Smooth muscle cell (in vitro differentiated cells): ENCODE results near the gene SPRTN. TPM values are rescaled to one million over a fixed set of nuclear protein-coding genes. Genes with fewer than 3 reads are reported as not detected.

Experiments
- DNase-seq: peaks from one replicate; lab custom pipeline; 2025; ENCODE audit not compliant: unreplicated experiment; lab: John Stamatoyannopoulos, UW
- H2AFZ ChIP-seq: fragments of 200-600 bp; sonication (generic); 2 replicates; pipeline ENCODE4 v1.6.0; 2016; ENCODE audit warnings: antibody characterized with exemption, low read depth, mild to moderate bottlenecking
- H3F3A ChIP-seq: fragments of 200-600 bp; sonication (generic); 2 replicates; pipeline ENCODE4 v1.6.0; 2017; ENCODE audit warnings: antibody characterized with exemption, low read depth
- H3K27ac ChIP-seq: fragments of 200-600 bp; sonication (generic); 2 replicates; pipeline ENCODE4 v1.5.1; 2016; ENCODE audit warnings: low read depth, mild to moderate bottlenecking
- H3K27me3 ChIP-seq: fragments of 200-600 bp; sonication (generic); 2 replicates; pipeline ENCODE4 v1.6.1; 2016; ENCODE audit warnings: low read depth, mild to moderate bottlenecking
- H3K36me3 ChIP-seq: fragments of 200-600 bp; sonication (generic); 2 replicates; pipeline ENCODE4 v1.5.1; 2016; ENCODE audit warnings: low read depth
- H3K4me1 ChIP-seq: fragments of 200-600 bp; sonication (generic); 2 replicates; pipeline ENCODE4 v1.5.1; 2016; ENCODE audit warnings: low read depth
- H3K4me2 ChIP-seq: fragments of 200-600 bp; sonication (generic); 2 replicates; pipeline ENCODE4 v1.6.0; 2016; ENCODE audit warnings: mild to moderate bottlenecking
- H3K4me3 ChIP-seq: fragments of 200-600 bp; sonication (generic); 2 replicates; pipeline ENCODE4 v1.5.1; 2016; ENCODE audit warnings: mild to moderate bottlenecking
- H3K79me2 ChIP-seq: fragments of 200-600 bp; sonication (generic); 2 replicates; pipeline ENCODE4 v1.6.0; 2016; ENCODE audit warnings: low read depth, mild to moderate bottlenecking
- H3K9ac ChIP-seq: fragments of 200-600 bp; sonication (generic); 2 replicates; pipeline ENCODE4 v1.6.0; 2016; ENCODE audit warnings: low read depth
- H3K9me3 ChIP-seq: fragments of 200-600 bp; sonication (generic); replicated peaks from 2 replicates; pipeline ENCODE4 v1.5.1; 2016; ENCODE audit warnings: low read depth
- H4K20me1 ChIP-seq: fragments of 200-600 bp; sonication (generic); 2 replicates; pipeline ENCODE4 v1.6.0; 2016; ENCODE audit warnings: low read depth
- CTCF ChIP-seq: fragments of 200-600 bp; sonication (generic); IDR thresholded peaks from 2 replicates; pipeline ENCODE4 v1.5.1; 2017; ENCODE audit warnings: borderline replicate concordance, mild to moderate bottlenecking, antibody characterized with exemption; ENCODE audit not compliant: insufficient read depth, poor library complexity, severe bottlenecking
- WGBS: methylation state at CpG from one replicate; pipeline ENCODE4 v1.1.7; 2016; ENCODE audit warnings: low lambda C conversion rate; 5-methylcytosine and 5-hydroxymethylcytosine counted together
- polyA plus RNA-seq: library from polyadenylated mRNA; unstranded; fragments of >200 nt; fragmentation: Nextera tagmentation; extraction: Ambion mirVana; gene quantifications from 2 replicates; pipeline ENCODE4 v1.2.1, GENCODE V29; 2016
- total RNA-seq: library from RNA; depleted of rRNA; stranded (reverse); fragments of >200 nt; gene quantifications from 2 replicates; pipeline ENCODE4 v1.2.3, GENCODE V29; 2014

SPRTN gene
- total and polyA plus RNA-seq, 2 experiments from 2014 or later: 9.6 to 16.9 TPM

DNA sequence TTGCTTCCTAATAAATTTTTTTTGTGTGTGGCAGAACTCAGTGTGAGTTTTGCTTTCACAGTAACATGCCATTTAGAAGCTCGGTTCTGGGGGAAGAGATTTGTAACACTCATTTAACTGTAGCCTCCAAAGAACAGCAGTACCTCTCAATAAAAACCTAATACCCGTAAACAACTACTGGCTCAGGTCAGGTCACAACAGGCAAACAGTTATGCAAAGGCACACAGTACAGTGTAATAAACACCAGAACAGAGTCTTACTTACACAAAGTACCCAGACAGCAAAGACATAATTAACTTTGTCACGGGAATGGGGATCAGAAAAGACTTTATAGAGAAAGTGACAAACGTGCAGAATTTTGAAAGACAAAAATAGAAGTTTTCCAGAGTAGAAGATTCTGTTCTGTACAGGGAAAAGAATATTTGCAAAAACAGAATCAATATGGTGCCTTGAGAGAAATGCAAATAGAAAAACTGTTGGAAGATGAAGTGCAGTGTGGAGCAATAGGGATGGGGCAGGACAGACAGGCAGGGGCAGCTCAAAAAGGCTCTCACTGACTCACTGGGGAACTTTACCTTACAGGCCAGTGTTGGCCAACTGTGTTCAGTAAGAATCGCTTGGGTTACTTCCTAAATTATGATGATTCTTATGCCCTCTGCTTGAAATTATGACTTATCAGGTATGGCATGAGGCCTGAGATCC, 45.2 kb downstream of the SPRTN start:
- H3K27ac ChIP-seq: no peak overlapping the region
- no peak overlapping the region for H3K4me3 ChIP-seq

GRCh38 chr1:231384696-231385415, 46.8 kb downstream of the SPRTN start:
- H3K36me3 ChIP-seq: no peaks in the 10 kb centered on the region
- no peaks in the 10 kb centered on the region for H3F3A ChIP-seq
- H2AFZ ChIP-seq: no peak overlapping the region
- no peaks in the 10 kb centered on the region for H3K4me1 ChIP-seq
- peaks cover 90% of the 10 kb centered on the region for H3K79me2 ChIP-seq
- no peak overlapping the region for H3K4me3 ChIP-seq
- peaks cover 82% of the 10 kb centered on the region for H4K20me1 ChIP-seq
- DNase-seq: no peak
- no peak overlapping the region for H3K9ac ChIP-seq
- no peak overlapping the region for H3K27ac ChIP-seq
- no peaks in the 10 kb centered on the region for H3K9me3 ChIP-seq
- no peaks in the 10 kb centered on the region for H3K27me3 ChIP-seq
- H3K4me2 ChIP-seq: no peak overlapping the region
- WGBS: 97% methylated on average over 6 of the region's 6 CpGs
- no peak for TF ChIP-seq CTCF

More for the DNA sequence above, 45.2 kb downstream of the SPRTN start:
- no peak overlapping the region for H3K9ac ChIP-seq
- H3K4me2 ChIP-seq: no peak overlapping the region
- no peak for TF ChIP-seq CTCF
- peaks cover 90% of the 10 kb centered on the region for H3K79me2 ChIP-seq
- 62% methylated on average over 5 of the region's 5 CpGs for WGBS
- no peak for DNase-seq
- no peak overlapping the region for H2AFZ ChIP-seq
- no peaks in the 10 kb centered on the region for H3K27me3 ChIP-seq
- H3K36me3 ChIP-seq: no peaks in the 10 kb centered on the region
- no peaks in the 10 kb centered on the region for H3K9me3 ChIP-seq
- no peaks in the 10 kb centered on the region for H3F3A ChIP-seq
- H3K4me1 ChIP-seq: no peaks in the 10 kb centered on the region
- peaks cover 96% of the 10 kb centered on the region for H4K20me1 ChIP-seq

GRCh38 chr1:231385416-231385748, 47.3 kb downstream of the SPRTN start:
- WGBS: 90% methylated on average over 2 of the region's 2 CpGs
- TF ChIP-seq CTCF: no peak
- H4K20me1 ChIP-seq: peaks cover 77% of the 10 kb centered on the region
- no peak overlapping the region for H2AFZ ChIP-seq
- H3K9me3 ChIP-seq: no peaks in the 10 kb centered on the region
- H3K4me1 ChIP-seq: no peaks in the 10 kb centered on the region
- H3K36me3 ChIP-seq: no peaks in the 10 kb centered on the region
- no peak overlapping the region for H3K4me3 ChIP-seq
- H3K4me2 ChIP-seq: no peak overlapping the region
- peaks cover 92% of the 10 kb centered on the region for H3K79me2 ChIP-seq
- no peak overlapping the region for H3K9ac ChIP-seq
- H3F3A ChIP-seq: no peaks in the 10 kb centered on the region
- DNase-seq: no peak
- H3K27ac ChIP-seq: no peak overlapping the region
- H3K27me3 ChIP-seq: no peaks in the 10 kb centered on the region
